SKM-1 (cell line): ENCODE results near the gene CLCF1.

ENCODE experiments used
- DNase-seq: peaks from one replicate; lab custom pipeline; 2025; ENCODE audit not compliant: unreplicated experiment; lab: John Stamatoyannopoulos, UW

Gene CLCF1

GRCh38 chr11:67364169-67364568 is 9.2 kb downstream of the CLCF1 start:
- no peak for DNase-seq

DNA sequence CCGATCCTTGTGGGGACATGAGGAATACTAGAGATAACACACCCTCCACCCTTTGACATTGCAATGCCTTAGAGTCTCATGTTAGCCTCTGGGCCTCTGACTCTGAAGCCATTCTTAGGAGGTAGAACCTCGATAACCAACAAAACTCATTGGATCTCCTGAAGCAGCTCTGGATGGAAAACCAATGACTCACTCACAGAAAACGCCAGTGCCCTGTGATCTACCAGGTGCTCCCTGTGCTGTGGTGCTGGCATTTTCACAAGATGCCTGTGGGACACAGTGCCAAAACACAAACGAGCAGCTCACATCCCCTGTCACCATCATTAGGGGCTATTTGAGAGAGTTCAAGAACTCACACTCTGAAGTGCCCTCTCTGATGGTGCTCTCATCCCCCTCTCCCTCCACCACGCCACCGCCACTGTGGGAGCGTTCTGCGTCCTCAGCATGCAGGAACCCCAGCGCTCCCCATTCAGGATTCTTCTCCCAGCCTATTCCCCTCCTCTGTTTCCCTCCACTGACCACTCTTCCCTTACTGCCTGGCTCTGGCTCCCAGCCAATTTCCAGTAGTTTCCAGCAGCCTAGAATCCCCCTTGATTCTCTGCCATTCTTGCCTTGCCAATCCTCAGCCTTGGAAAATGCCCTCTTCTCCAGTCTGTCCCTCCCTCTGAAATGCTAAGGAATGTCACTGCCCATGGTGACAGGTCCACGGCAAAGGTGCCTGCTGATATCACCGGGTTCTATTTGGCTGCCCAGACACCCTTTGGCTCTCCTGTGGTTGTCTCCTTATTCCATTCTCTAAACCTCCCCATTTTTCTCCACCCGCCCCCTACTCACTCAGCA is 15.3 kb downstream of the CLCF1 start:
- no peak for DNase-seq

DNA sequence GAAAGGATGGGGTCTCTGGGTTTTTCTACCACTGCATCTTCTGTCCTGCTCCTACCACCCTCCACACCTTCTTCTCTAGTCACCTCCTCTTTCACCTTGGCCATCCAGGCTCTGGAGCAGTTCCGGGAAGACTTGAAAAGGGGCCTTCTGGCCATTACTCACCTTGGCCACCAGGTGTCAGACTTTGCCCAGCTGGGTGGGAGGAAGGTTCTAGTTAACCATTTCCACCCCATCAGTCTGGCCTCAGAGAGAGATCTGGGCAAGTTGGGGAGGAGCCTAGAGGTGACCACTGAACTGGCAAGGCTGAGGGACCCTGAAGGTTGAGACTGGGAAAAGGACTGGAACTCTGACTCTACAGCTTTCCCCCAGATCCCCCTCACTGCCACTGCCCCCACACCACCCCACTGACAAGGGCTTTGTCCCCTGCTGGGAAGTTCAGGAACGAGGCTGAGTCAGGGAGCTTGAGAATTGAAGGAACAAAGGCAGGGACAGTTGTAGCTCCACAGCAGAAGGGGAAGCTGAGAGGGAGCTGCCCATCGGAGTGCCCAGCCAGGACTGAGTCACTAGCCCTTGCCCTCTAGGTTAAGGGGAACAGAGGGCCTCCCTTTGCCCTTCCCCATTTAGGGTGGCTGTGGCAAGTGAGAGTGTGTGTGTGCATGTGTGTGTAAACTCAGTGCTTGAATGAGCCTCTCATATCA is 16.4 kb downstream of the CLCF1 start:
- peak; percentile 86 for DNase-seq

DNA sequence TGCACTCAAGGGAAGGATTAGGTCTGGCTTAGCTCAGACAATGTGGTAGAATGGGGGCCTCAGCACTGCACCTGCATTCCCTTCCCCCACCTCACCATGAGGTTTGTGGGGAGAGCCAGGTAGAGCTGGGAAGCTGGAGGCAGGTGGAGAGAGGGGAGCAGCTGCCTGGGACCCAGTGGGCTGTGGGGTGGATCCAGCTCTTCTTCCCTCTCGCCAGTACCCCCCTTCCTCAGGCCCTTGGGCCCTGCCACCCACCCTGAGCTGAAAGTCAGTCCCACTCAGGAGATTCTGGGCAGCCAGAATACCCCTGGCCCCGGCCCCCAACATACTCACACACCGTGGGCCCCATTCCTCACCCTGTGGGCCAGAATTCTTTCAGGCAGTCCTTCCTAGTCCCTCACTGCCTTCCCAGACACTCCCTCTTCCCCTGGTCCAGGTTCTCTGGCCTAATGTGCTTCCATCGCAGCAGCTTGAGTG is 17.0 kb downstream of the CLCF1 start:
- DNase-seq, result no peak

- no peak for DNase-seq
Observed at GRCh38 chr11:67355794-67356386, 17.5 kb downstream of the CLCF1 start.

- DNase-seq, result no peak
Observed at GRCh38 chr11:67355023-67355793, 18.2 kb downstream of the CLCF1 start.

- no peak for DNase-seq
Observed at GRCh38 chr11:67354075-67355022, 19.0 kb downstream of the CLCF1 start.

DNA sequence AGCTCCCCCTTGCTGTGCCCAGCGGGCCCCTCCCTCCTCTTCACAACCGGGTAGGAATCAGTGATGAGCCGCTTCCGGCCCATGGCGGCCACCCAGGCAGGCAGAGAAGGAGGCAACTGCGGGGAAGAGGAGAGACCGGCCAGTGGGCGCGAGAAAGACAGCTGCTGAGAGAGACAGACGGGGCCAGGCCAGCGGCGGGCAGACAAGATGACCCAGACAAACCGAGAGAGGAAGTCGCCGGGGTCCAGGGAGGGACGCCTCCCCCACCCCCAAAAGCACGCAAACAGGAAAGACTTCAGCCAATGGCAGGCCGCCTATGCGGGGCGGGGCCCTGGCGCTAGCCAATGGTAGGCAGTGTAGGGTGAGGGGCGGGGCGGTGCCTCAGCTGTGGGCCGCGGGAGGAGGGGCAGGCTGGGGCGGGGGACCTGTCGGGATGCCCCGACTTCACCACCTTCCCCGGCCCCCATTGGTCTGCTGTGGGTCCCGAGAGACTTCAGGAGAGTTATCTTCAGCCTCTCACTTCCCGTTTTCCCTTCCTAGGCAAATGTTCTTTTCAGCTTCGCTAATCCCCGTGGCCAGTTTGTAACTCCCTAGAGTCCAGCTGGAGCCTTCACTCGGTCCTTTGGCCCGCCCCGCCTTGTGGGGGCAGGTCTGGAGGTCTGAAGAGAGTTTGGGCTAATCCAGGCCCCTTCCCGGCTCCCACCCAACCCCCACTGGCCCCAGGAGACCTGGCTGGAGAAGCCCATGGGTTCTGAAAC is 19.9 kb downstream of the CLCF1 start, which contains the start of gene POLD4:
Gene POLD4, minus strand, starts transcription at position 230 of the 758 bp plus-strand sequence. Its CDS starts 147 bp downstream, at position 83.
- peak; percentile 100 for DNase-seq

DNA sequence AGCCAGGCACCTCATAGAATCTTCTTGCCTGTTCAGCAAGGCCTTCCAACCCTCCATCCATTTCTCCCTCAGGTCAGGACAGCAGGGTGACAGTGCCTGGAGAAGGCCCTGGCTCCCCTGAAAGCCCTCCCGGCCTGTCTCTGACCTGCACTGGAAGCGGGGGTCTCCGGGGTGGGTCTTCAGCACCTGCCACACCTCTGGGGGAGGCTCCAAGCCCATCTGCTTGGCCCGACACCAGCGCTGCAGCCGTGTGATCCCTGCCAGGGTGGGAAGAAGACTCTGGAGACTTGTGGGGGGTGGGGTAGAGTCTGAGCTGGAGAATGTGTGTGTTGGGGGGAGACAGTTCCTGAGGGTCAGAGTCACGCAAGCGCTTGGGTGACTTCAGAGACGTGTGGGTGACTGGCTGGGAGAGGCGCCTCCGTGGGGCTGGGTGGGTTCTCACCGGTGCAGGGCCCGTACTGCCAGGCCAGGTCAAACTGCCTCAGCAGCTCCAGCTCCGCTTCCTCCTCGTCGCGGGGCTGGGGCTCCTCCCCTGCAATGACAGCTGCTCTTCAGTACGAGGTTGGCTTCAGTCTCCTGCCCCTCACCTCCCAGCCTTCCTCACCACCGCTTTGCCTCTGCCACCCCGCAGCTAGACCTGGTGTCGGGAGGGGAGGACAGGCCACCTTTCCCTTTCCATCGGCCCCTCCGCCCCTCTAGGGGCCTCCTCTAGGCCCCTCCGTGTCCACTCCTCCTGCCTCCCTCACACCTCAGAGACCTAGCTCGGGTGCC is 20.7 kb downstream of the CLCF1 start:
- DNase-seq, result no peak

DNA sequence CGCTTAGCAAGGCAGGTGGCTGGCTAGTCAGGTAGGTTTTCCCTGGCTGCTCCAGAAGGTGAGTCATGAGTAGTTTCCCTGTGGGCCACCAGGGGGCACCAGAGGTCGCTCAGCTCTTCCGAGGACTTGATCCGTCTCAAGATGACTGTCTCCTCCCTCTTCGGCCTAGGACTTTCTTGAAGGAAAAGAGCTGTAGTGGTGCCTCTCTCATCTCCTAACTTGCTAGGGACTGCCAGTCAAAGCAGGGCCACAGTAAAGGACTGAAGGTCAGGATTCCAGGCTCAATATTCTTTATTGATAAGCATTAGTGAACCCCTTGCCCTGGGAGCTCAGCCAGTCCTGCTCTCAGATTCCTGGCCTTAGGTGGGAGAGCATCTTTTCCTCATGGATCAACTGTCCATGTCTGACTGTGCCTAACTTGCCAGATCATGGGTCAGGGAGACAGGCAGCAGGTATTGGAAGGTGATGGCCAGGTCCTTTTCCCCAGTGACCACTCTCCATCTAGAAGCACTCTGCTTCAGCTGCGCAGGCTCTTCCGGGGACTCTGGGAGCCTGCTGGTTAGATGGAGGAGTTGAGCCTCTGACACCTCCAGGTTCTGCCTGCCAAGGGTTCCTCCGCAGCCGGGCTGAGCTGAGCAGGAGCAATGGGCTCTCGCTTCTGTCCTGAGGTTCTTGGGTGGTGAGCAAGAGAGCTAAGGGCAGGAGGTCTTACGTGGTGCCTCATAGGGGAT is 22.0 kb downstream of the CLCF1 start:
- DNase-seq, result peak; percentile 56

GRCh38 chr11:67349928-67350465 is 23.4 kb downstream of the CLCF1 start:
- no peak for DNase-seq

DNA sequence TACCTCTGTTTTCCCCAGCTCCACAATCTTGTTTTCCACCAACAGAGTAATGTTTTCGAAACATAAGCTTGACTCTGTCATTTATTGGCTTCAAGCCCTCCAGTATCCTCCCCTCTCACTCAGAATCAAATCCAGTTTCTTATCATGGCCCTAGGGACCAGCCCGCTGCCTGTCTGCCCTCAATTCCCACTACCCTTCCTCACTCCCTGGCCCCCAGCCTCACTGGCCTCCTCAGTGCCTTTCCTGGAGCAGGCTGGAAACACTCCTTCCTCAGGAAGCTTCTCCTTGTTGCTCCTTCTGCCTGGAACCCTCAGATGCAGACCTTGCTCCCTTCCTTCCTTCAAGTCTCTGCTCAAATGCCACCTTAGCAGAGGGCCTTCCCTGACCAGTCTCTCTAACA is 23.9 kb downstream of the CLCF1 start:
- no peak for DNase-seq

DNA sequence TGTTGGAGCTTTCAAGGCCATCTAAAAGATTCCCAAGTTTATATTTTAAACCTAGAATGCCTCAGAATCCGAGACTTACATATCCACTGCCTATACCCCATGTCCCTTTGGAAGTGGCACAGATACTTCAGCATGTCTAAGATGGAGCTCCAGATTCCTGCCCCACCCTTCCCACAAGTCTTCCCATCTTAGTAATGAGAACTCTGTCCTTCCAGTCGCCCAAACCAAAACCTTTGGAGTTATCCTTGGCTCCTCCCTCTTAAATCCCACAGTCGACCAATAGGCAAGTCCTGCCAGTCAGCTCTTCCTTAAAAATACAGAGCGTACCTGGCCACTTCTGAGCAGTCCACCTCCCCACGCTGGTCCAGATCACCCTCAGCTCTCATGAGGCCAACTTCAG is 24.4 kb downstream of the CLCF1 start:
- no peak for DNase-seq

DNA sequence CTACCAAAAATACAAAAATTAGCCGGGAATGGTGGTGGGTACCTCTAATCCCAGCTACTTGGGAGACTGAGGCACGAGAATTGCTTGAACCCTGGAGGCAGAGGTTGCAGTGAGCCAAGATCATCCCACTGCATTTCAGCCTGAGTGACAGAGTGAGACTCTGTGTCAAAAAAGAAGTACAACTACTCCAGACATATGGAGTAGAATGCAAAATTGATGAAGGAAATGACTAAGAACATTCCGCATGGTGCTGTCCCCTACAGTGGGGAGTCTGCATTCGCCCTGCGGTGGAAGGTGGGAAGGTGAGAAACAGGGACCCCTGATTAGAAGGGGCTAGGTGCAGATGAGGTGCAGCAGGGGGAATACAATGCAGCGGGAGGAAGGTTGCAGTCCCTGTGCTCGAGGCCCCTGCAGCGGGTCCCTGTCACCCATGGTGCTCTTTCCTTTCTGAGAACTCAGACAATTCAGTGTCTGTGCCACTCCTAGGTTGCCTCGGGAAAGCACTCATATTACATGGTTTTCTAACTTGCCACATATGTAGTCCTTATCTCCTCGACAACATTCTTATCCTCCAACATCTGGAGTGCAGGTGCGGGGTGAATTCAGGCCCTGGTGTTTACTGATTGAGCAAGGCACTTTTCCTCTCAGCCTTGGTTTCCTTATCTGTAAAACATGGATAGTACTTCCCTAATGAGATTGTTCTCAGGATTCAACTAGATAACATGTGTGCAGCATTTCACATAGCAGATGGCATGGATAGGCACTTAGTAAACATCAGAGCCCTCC is 25.2 kb downstream of the CLCF1 start:
- no peak for DNase-seq

DNA sequence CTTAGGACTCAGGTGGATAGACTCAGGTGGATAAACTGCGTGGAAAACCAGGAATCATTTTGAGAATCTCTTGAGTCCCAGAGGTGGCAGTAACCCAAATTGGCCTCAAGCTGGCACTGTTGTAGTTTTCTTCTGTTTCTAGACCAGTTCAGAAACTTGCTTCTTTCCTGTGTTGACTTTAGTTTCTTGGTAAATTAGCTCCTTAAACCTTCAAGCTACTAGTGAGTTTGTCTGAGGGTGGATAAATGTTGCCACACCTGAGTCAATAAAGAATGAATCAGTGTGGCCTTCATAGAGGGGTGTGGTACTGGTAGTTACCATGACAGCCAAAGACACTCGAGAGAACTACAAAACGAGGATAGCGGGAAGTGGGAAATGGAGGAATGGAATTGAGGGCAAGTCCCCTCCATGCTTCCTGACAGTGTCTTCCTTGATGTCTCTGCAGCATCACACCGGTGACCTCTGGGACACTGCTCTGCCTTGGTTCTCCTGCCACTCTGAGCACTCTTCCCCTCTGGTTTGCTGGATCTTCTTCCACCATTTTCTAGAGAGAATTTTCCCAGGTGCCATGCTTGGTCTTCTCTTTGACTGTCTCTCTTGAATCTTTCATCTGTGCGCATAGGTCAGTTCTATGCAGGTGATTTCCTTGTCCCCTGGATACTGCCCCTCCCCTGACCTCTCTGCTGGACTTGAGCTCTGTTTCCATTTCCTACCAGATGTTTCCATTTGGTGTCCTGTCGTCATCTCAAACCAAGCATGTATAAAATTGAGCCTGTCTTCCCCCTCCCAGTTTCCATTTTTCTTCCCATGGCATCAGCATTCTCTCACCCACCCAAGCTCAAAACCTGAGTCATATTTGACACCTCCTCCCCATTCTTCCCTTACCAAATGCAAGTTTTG is 27.2 kb downstream of the CLCF1 start:
- DNase-seq, result peak; percentile 54
